HG02759 (cell line): ENCODE data around the gene CARMIL1.

Source experiments
- ATAC-seq: cut with Tn5 transposase; IDR thresholded peaks from one replicate; pipeline ENCODE4 v1.9.1; 2021; ENCODE audit warnings: mild to moderate bottlenecking, moderate library complexity; ENCODE audit not compliant: unreplicated experiment

Gene CARMIL1

DNA sequence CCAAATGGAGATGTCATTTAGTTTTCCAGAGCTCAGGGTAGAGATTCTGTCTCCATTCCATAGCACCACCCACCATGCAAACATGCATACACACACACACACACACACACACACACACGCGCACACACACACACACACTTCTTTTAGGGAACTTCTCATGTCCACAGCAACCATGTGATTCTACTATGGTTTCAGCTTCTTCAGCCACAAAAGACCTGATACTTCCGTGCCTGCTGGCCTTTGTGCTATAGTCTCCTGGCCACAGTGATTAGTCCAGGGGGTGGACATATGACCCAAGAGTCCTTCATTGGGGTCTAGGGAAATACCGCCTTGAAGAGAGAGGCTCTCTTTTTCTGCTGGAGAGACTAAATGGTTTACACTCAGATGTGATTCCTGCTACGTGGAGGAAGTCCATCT lies 53.5 kb downstream of the CARMIL1 start:
- ATAC-seq = no peak

DNA sequence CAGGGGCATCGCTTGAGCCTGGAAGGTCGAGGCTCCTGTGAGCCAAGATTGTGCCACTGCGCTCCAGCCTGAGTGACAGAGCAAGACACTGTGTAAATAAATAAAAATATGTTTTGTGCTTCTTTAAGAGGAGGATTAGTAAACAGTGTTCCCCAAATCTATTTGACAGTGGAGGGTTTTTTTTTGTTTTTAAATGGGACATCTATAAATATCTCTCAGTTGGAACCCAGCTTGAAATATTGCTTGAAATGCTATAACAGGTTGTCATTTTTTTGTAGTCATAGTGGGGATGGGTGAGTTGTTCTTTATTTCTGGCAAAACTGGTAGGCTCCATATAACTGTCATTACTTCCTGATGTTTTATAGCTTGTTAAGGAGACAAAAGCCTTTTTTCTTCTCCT lies 54.3 kb downstream of the CARMIL1 start:
- no peak for ATAC-seq

DNA sequence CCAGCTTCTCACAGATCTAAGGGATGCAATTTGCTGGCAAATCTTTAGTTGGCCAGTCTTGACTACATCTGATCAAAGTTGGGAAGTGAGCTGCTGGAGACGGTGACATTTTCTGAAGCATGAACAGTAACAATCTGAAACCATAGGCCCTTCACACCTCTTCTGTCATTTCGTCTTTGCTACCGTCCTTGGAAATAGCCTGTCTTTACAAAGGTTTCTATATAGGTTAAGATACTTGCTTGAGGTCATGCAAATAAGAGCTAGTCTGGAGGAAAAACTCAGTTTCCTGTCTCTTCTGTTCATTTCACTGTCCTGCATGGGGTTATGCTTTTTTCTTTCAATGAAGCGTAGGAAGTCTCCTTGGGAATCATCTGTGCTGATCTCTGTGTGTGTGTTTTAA lies 55.6 kb downstream of the CARMIL1 start:
- ATAC-seq = no peak

DNA sequence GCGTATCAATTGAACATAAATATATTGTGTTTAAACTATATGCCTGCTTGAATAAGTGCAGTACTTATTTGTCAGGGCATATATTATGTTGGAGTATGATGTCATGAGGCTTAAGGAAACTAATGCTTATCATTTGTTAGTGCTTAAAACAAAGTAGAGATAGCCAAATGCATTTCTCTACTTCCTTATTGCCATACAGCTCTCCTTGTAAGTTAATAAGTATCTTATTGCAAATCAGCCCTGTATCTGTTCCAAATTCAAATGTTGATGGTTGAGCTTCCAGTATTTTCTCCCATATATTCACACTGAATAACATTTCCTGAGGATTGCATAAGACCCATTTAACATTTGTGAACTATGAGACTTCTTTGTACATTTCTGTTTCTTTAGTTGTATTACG lies 57.8 kb downstream of the CARMIL1 start:
- ATAC-seq = no peak

DNA sequence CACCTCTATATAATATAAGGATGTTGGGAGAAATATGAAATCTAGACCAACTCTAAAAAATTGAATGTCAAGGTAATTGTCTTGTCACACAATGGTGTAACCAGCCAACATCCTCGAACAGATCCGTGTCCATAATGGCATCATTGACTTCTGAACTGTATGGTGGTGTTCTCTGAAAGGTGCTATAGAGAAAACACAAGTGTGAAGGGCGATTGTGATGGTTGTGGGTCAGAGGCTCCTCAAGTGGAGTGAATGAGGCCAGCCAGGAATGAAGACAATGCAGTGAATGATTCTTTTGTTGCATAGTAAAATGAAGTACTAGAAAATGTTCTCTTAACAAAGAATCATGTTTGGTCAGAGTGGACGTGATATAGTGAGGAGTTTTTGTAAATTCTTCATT lies 58.3 kb downstream of the CARMIL1 start:
- ATAC-seq = no peak

DNA sequence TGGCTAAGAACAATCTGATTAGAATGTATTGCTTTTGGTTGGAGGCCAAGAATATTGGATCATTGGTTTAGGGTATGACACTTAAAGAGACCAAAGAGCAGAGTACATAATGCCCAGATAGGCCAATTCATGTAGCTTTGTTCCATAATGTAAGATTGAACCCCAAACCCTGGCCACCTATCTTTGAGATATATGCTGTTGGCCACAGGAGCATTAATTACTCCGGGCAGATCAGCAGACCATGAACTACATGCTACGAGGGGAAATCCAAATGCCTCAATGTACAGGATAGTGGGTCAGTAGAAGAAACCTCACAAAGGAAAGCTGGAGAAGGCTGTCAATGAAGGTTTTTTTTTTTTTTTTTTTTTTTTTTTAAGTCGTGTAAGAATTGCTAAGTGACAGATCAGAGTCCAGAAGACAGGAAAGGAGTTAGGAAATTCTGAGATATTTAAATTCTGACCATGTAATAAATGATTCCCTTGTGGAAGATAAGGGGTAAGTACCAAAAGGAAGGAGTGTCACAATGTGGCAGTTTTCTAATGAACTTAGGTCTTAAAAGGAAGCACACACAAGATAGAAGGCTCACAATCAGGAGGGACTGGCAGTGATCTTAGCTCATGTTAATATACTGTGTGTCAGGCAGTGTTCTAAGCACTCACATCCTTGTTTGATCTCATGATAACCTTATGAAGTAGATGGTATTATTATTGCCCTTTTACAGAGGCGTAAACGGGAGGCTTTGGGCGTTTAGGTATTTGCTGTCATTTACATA lies 61.4 kb downstream of the CARMIL1 start:
- ATAC-seq = no peak

DNA sequence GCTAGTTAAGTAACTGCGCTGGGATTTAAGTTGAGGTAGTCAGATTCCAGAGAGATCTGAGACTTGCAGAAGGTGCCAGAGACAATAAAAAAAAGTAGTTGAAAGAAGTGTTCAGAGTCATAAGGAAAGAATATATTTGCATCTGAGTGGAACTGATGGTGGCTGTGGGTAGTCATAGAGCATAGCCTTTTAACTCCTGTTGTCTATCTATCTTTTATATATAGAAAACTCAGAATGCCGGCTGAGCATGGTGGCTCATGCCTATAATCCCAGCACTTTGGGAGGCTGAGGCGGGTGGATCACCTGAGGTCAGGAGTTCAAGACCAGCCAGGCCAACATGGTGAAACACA lies 62.0 kb downstream of the CARMIL1 start:
- no peak for ATAC-seq

DNA sequence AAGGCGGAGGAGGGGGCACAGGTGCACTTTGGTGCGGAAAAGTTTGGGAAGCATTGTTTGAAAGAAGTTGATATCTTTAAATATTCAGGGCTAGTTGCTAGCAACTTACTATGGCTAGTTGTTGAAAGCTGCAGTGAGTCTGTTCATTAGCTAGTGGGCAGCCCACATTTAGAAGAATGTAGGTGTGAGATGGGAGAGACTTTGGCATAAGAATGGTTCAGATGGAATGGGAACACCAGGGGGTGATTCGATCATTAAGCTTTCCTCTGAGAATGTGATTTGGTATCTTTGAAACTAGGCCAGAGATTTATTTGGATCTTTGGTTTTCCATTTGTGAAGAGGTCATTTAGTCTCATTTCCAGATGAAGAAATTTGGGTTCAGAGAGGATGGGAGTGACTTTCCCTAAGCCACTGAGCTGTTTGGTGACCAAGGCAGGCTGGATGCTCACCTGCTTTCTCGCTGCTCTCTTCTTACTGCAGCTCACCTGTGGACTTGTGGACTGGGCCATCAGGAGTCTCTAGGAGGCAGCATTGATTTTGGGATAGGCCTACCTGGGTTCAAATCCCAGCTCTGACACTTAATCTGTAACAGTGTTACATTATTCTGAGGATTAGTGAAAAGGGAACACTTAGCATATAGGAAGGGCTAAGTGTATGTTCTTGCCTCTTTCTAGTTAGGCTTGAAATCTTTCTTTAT lies 62.9 kb downstream of the CARMIL1 start:
- ATAC-seq = no peak

DNA sequence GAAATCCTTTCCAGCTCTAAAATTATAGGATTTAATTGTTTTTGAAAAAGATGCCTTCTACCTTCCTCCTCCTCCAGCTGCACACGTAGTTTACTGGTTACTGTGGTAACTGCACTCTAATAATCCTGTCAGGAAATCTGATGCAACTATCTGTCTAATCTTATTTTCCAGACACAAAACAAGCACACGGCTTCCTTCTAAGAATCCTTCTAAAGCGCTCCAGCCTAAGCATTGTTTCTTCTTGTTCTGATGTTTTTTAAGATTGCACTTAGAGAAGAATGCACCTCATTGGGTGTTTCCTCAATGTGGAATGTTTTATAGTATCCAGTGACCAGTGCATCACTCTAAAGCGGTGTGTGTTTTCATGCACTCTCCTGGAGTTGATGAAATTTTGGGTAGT lies 63.6 kb downstream of the CARMIL1 start:
- ATAC-seq = no peak

DNA sequence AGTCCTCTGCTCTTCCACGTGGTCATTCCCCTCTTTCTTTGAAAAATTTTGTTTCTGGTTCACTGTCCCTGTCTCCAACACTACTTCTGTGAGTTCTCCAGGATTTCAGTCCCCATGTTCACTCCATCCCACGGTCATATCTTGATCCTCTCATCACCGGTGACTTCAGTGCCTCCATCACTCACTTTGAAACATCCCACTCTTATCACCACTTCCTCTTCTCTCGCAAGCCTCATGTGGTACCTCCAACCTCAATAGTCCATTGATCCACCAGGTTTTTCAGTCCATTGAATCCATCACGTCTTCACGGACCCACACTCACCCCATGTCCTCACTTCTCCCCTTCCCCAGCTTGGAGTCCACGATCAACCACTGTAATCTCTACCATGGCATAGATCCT lies 64.8 kb downstream of the CARMIL1 start:
- no peak for ATAC-seq

DNA sequence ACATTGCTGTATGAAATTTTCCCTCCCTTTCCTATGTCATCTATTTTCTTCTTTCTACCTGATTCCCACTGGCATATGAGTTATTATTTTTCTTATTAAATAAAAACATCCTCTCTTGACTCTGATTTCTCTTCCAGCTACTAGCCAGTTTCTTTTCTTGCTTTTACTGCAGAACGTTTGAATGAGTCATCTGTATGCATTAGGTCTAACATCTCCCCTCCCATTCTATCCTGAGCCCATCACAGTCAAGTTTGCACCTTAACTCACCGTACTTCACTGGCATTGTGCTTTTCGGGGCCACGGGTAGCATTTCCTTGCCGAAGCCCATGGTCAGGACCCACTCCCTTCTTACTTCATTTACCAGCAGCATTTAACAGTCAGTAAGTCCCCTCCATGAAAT lies 65.7 kb downstream of the CARMIL1 start:
- no peak for ATAC-seq

DNA sequence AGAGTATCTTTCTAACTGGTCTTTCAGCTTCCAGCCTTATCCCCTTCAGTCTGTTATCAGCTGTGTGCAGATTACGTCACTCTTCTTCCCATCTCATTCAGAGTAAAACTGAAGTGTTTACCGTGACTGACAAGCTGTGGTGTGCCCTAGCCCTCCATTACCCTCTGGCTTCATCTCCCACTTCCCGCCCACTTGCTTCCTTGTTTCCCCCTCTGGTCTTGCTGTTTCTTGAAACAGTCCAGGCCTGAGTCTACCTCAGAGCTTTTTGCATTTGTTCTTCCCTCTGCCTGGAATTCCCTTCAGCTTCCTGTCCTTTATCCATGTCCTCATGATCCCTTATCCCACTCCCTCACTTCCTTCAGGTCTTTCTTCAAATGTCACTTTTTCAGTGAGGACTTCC lies 66.9 kb downstream of the CARMIL1 start:
- no peak for ATAC-seq

DNA sequence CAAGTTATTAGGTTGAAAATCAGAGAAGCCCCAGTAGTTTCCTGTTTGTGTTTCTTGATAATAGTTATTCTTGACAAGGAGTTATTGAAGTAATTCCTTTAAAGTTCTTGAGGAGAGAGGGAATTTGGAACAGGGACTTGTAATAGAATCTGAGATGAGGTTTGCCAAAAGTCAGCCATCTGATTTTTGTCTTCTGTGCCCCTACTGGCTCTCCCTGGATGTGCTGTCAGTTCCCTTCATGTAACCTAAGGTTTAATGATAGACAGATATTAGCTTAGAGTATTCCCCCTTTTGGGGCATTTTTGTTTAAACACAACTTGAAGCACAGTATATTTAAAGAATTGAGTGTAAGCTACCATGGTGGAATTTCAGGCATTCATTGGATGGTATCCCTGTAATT lies 71.4 kb downstream of the CARMIL1 start:
- ATAC-seq = no peak

DNA sequence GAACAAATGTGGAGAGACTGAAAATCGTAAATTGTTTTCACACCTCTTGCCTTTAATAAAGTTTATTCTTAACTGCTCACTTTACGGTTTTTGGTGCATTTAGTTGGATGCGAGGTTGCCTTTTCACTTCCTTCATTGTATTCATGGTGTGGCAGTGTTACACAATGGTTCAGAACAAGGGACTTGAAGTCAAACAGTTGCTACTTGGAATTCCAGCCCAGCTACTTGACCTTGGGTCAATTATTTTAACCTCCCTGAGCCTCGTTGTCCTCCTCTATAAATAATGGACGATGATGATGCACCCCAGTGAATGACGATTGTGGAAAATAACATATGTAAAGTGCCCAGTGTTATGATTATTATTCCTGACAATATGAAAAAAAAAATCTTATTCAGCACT lies 72.3 kb downstream of the CARMIL1 start:
- ATAC-seq = no peak

DNA sequence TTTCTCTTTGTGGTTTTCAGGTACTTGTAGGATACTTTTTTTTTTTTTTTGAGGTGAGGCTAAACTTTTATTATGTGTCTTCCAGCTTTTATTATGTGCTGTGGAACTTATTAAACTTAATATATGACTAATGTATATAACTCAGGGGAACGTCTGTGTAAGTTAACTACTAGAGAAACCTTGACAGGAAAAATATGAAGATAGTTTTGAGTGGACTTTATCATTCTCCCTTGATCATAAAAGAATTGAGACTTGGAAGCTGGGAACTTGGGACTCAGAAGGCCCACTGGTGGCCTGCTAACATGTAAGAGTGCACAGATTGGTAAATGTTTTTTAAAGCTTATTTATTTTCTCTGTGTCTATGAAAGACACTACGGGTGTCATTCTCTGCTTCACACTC lies 73.1 kb downstream of the CARMIL1 start:
- no peak for ATAC-seq

DNA sequence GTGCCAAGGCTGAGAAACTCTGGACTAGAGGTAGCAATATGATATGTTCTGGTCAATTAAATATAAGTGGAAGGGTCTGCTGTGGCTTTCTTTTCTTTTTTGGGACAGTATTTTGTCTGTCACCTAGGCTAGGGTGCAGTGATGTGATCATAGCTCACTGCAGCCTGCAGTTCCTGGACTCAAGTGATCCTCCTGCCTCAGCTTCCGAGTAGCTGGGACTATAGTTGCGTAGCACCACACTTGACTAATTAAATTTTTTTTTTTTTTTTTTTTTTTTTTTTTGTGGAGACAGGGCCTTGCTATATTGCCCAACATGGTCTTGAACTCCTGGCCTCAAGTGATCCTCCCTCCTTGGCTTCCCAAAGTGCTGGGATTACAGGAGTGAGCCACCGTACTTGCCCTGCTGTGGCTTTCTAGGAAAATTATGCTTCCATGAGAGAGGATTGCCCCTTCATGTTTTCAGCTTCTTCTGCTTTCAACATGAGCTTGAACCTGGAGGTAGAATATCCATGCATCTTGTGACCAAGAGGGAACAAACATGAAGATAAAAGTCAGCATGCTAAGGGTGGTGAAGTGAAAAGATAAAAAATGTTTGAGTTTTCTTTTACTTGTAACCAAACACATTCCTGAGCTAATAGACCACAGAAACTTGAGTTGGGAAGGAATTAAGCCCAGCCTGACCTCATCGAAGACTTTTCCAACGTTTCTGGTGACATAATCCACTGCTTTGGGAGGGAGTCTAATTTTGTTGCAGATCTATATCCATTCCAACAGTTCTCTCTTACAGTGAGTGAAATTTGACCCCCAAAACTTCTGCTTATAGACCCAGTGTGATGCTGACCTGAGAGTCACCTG lies 75.1 kb downstream of the CARMIL1 start:
- ATAC-seq = no peak

DNA sequence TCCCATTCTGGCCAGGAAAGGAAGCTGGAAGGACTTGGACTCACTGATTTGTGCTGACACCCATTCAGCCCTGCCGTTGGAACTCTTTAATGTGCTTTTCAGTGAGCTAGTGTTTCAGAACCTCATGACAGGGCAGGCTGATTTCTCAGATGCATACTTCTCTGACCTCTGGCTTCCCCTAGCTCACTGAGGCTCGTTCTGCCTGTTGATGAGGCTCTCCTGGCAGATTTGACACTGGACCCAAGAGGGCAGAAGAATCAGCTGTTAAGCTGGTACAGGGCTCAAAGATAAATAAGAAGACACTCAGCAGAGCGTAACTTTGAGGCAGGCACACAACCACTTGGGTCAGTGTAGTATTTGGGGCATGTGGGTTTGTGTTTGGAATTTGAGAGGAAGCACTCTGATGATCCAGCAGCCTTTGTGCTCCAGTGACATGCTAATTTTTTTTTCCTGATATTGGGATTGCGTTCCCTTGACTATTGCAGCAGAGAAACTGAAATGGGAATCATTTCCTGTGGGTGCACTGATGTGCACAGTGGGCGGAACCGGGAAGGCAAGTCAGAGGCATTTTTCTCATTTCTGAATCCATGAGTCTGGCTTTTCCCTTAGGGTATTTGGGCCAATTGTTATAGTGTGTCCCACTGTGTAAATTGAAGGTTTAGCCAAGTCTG lies 80.2 kb downstream of the CARMIL1 start:
- ATAC-seq = no peak

DNA sequence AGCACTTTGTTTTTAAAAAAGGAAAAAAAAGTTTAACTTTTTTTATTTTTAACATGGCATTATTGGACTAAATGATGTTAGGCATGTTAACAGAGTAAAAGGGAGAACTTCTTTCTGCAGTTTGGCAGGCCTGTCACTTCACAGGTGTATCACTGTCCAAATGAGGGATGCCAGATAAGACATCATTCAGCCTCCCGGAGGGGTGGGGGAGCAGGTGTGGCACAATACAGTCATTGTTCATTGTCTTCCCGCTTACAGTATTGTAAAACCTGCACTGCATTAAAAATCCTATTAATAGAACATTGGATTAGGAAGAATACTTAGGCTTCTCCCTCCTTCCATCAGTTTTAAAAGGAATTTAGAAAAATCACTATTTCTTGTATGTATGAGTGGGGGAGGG lies 80.7 kb downstream of the CARMIL1 start:
- no peak for ATAC-seq

DNA sequence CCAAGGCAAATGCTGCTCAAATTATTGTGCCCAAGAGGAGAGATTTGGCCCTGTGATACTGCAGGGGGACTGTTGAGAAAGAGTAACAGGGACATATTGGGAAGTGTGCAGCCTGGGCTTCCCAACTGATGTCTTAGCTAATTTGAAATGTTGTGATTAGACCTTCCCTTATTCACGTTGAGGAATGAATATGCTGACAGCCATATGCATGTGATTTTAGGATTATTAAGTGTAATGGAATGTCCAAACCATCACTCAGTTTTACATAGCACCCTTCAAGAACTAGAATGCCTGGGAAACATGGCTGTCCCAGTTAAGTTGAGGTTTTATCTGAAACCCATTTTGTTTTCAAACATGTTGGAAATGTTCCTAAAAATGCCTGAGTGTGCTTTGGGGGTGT lies 81.4 kb downstream of the CARMIL1 start:
- no peak for ATAC-seq

DNA sequence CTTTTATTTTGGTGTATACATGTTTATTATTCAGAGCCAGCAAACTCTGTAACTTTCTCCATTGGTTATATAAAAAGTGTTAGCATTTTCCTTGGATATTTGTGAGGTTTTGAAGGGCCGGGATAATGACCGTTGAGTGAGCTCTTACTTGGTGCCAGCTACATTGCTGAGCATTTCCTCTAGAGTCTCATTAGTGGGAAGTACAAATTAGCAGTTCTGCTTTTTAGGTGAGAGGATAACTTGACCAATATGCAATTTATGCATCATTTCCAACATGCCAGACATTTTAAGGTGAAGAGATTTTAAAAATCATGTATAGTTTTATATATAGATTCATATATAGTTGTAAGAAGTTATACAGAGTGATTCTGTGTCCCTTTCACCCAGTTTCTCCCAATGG lies 84.3 kb downstream of the CARMIL1 start:
- no peak for ATAC-seq

DNA sequence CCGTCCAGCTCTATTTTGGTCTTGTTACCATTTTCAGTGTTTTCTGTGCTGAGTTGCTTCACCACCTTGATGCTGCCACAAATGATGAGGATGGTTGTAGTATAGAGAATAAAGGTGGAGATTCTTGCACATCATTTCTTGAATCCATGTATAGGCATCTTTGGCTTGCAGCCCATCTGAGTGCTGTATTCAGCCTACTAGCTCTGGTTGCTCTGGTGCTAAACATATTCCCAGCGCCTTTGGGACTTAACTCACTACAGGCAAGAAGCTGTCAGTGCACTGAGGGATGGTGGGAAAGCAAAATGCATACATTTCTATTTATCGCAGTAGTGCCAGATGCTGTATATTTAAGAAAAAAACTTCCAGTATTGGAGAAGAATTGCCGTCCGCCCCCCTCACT lies 86.0 kb downstream of the CARMIL1 start:
- ATAC-seq = no peak
